NCI-H2171 treated with DMSO at 0.1 percent for 48 hours (cell line): ENCODE results near the gene CTXND1.
A peak's percentile ranks its signal among the peaks of the same experiment; 100 is the strongest.
"Not testable (repeated sequence)": the region's sequence is repeated elsewhere in the genome, so short reads cannot be mapped to it uniquely, and the experiment has no call there.

Experiments
- DNase-seq: peaks from one replicate; lab custom pipeline; 2025; lab: John Stamatoyannopoulos, UW

Gene CTXND1

DNA sequence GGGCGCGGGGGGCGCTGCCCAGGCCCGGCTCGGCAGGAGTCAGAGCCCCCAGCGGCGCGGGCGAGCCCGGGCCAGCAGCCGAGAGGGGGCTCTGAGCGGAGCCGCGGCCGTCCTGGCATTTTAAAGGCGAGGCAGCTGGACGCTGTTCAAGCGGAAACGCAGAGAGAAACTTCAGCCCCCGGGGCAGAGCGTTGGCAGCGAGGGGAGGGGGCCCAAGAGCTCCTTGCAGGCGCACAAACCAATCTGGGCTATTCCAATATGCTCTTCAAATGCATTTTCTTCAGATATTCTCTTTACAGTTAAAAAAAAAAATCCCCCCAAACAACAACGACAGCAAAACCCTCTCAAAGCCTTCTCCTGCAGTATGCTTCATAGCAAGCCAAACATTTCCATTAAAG, at the start of gene CTXND1:
CTXND1 (minus strand) TSS at position 93 of the 398 bp plus-strand sequence. CDS start 50,264 bp downstream, outside the sequence.
- peak; percentile 29 for DNase-seq

DNA sequence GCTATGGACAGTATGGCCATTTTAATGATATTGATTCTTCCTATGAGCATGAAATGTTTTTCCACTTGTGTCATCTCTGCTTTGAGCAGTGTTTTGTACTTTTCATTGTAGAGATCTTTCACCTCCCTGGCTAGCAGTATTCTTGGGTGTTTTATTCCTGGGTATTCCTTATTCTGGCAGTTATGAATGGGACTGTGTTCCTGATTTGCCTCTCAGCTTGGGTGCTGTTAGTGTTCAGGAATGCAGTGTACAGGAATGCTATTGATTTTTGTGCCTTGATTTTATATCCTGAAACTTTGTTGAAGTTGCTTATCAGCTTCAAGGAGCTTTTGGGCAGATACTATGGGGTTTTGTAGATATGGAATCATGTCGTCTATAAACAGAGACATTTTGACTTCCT, 49.5 kb upstream of the CTXND1 start:
- DNase-seq: no peak

DNA sequence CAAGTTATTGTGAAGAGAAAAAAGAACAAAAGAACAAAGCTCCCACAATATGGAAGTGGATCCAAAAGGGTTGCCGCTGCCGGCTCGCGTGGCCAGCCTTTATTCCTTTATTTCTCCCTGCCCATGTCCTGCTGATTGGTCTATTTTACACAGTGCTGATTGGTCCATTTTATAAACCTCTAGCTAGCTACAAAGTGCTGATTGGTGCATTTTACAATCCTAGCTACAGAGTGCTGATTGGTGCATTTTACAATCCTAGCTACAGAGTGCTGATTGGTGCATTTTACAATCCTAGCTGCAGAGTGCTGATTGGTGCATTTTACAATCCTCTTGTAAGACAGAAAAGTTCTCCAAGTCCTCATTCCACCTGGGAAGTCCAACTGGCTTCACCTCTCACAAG, 43.8 kb upstream of the CTXND1 start:
- DNase-seq: not testable (repeated sequence)

DNA sequence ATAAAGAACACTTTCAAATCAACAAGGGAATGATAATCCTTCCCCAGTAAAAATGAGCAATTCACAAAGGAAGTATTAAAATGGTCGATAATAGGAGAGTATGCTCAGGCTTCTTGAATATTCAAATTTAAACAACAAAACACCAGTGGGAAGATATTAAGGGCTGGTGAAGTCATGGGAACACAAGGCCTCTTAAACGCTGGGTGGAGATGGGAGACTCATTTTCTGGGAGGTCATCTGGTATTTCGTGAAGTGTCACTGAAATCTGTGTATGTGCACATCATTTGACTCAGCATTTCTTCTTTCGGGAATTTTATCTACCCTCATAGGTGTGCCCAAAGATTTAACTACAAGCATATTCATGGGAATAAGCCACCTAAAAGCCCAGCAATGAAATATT, 40.1 kb upstream of the CTXND1 start:
- no peak for DNase-seq

DNA sequence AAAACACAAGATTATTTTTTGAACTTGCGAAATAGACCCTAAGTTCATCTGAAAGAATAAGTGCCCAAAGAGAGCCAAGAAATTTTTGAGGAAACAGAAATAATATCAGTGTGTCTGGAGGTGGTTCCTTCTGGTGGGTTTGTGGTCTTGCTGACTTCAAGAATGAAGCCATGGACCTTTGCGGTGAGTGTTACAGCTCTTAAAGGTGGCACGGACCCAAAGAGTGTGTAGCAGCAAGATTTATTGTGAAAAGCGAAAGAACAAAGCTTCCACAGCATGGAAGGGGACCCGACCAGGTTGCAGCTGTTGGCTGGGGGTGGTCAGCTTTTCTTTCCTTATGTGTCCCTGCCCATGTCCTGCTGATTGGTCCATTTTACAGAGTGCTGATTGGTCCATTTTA, 38.9 kb upstream of the CTXND1 start:
- not testable (repeated sequence) for DNase-seq

DNA sequence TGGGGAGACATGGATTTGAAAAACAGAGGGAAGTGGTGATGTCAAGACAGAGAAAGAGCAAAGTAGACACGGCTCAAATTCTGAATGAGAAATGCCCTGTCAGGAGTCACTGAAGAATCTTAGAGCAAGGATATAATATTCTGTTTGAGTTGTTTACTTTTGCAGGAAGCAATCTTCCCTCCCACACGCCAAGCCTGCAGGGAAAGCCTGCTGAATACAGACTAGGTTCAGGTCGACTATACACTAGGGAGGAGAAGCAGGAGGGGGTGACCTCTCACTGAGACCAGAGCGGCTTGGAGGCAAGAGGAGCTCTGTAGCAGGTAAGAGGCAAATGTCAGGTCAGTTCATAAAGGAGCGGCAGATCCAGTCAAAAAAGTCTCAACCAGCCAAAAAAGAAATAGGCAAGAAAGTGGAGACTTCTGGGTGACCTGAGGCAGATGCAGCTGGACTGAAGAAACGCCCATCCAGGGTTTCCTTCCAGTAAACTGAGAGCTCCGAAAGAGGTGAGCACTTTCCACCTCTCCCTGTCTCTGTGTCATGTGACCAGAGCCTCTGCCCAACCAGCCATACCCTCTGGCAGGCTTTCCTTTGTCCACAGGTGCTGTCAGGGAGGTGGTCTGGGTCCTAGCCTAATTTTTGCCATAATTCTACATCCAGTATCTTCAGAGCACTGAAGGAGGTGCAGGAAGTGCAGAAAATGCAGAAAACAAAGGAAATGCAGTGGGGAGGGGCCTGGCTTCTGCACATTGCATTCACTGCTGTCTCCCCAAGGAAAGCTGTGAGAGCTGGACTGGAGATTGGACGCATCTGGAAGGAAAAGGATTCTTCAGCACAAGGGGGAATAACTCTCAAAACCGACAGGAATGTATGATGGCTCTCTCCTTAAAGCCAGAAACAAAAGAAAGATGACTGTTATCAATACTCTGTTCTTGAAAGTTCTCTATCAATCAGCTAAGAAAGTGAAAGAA, 37.8 kb upstream of the CTXND1 start:
- DNase-seq: no peak

DNA sequence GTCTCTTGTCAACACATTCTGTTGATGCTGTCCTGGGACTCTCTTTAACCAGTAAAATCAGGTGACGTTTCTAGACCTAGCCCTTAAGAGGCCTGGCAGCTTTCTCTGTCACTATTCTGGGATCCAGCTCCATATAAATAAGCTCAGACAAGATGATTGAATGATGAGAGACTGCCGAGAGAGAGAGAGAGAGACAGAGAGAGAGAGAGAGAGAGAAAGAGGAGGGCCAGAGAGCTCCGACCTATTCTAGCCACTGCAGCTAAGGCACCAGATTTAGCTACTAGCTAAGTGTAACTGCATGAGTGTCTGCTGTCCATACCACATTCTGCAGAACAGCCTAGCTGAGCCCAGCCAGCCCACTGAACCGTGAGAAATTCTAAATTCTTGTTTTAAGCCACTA, 36.1 kb upstream of the CTXND1 start:
- no peak for DNase-seq

DNA sequence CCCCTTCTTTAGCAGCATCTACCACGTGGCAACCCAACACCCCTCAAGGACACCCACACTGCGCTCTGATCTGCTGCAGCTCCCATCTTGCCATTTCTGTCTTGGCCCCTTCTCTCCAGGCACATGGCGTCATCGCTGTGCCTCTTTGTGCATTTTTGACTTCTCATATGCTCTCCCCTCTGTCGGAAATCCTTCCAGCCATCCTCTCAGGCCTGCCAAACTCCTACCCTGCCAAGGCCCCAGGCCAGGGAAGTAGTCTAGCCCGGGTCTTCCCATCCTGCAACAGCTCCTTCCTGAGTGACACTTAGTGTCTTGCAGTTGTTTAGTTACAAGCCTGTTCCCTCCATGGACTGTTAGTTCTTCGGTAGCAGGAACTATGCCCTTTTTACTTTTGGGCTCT, 34.0 kb upstream of the CTXND1 start:
- no peak for DNase-seq

DNA sequence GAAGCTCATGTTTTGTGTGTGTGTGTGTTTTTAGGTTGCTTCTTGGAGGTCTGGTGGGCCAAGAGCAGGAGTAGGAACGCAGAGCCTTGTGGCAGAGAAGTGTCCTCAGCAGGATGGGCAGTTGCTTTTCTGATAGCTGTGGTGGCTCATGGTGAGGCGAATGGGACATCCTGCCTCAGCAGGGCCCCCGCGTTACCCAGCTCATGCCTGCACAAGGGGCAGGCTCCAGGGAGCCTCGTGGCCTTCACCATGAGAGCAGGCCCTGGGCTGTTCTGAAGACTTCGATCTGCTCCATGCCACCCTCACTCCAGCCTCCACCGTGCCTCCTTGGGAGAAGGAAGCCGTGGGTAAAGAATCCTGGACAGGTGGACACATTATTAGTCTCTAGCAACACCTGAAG, 33.4 kb upstream of the CTXND1 start:
- no peak for DNase-seq

DNA sequence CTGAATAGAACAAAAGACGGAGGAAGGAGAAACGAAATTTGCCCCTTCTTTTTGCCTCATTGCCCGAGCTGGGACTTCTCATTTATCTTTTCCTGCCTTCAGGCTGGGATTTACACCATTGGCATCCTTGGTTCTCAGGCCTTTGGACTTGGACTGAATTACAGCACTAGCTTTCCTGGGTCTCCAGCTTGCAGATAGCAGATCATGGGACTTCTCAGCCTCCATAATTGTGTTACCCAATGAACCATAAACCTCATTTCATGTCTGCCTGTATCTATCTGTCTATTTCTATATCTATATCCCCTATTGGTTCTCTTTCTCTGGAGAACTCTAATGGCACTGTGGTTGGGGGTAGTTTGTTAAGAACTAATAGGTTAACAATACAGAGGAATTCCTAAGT, 31.5 kb upstream of the CTXND1 start:
- DNase-seq: no peak

DNA sequence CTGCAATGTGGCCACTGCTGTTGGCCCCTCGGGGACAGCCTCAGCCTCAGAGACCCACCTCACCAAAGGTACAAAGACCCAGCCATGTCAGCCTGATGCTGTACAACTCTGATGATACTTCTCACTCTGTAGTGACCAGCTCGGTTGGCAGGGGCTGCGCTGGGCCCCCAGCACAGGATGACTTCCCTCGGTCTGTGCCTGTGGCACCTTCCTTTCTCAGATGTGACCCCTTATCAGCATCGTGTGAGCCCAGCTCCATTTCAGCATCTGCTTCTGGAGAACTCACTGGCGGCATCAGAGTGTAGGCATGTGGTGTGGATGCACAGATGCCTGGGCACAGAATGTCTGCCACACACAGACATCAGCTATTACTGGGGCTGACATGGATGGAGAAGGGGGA, 25.1 kb upstream of the CTXND1 start:
- no peak for DNase-seq

DNA sequence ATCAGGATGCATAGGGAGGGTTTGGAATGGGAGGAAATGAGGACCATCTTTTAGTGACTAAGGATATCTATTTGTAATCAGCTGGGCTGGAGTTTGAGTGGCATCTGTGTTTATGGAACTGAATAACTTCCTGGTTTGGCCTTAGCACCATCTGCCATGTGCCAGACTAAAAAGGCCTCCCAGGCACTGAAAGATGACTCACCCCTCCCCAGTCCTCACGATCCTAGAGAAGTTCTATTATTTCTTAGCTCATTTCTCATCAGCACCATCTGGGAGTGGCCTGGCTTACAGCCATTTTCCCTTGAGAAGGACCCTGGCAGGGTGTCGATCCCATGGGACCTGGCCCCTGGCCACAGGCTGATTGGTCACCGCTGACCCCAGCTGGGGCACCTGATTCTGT, 23.9 kb upstream of the CTXND1 start:
- DNase-seq: peak; percentile 81

DNA sequence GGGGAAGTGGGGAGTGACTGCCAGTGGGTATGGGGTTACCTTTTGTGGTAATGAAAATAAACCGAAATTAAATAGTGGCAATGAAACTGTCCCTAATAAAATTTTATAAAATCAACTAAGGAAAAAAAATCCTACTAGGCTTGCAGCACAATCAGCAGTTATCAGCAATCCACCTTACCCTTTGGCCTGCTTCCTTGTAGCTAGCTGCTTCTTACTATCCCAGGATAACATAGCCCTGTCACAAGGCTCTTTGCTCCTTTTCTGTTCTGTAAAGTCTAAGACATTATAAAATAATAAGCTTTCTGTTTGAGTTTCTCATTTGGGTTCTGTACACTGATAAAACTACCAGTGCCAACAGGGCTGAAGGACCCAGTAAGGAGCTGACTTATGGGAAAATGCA, 23.0 kb upstream of the CTXND1 start:
- no peak for DNase-seq

DNA sequence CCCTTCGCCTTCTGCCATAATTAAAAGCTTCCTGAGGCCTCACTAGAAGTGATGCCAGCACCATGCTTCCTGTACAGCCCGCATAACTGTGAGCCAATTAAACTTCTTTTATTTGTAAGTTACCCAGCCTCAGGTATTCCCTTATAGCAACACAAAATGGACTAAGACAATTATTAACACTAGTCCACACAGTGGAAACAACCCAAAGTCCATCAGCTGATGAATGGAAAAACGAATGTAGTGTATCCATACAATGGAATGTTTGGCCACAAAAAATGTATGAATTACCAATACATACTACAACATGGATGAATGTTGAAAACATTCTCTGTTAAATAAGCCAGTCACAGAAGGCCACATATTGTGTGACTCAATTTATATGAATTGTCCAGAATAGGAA, 22.5 kb upstream of the CTXND1 start:
- no peak for DNase-seq

DNA sequence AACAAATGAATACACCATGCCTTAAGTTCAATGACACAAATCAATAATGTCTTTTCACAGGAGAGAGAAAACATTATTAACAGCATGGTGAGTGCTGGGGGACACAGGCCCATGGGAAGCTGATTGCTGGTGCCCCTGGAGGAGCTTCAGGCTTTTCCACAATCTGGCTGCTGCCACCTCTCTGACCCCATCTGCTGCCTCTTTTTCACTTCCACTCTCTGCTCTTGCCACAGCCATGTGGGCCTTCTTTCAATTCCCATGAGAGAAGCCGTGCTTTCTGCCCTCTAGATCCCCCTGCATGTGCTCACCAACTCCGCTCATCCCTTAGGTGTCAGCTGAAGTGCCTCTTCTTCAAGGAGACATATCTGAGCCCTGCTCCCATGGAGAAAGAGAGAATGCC, 21.0 kb upstream of the CTXND1 start:
- DNase-seq: peak; percentile 70

DNA sequence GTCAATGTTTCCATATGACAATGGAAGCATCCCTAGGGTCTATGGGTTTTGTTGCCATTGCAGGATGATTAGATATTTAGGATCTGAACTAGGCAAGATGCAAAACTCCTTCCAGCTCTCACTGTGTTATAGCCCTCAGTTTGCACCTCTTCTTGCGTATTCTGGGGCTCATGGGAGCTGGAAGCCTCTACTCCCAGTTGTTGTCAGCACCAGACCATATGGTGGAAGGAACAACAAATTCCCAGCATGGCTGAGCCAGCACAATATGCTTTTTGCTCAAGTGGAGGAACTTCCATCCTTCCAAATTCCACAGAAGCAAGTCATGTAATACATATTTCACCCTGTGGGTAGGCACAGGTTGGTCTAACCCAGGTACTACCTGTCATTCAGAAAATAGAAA, 18.5 kb upstream of the CTXND1 start:
- no peak for DNase-seq

DNA sequence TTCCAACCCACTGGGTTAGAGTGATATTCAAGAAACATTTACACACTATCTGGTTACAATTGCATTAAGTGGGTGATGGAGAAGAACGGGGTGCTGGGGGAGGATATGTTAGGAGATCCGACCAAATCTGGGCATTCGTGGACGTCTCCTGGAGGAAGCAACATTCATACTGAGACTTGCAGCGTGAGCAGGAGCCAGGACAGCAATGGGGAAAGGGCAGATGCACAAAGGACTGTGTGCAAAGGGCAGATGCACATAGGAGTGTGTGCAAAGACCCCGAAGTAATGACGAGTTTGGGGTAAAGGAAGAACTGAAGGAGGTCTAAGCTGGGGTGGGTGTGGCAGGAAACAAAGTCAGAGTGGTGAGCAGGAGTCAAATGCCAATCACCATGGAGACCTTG, 16.1 kb upstream of the CTXND1 start:
- DNase-seq: no peak

DNA sequence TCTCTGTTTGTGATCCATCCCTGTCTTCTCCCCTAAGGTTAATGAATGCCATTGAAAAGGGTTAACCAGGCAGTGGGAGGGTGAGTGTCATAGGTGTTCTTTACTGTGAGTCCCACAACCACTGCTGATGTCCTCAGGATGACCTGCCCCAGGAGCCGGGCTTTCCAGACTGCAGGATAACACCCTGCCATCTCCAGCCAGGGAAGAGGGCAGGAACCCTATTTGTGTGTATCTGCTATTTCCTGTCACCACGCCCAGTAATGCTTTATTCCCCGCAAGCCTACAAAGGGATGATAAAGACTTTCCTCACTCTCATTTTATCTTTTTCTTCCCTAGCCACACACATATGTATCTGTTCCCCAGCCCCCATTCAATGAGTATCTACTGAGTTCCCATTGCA, 15.6 kb upstream of the CTXND1 start:
- DNase-seq: no peak

DNA sequence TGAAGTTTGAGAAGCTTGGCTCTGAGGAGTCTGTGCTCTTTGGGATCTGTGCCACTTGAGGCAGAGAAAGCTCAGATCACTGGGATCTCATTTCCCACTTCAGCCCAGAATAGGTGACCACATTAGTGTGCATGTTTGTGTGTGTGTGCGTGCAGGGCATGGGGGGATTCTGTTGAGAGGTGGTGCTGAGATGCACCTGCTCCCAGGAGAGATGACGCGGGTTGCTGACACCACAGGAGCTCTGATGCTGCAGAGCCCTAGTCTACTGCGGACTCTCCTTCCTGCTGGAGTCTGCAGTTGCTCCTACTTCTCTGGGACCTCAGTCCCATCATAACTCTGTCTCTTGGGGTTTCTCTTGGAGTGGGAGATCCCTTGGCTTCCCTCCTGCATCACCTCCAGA, 14.7 kb upstream of the CTXND1 start:
- DNase-seq: no peak

DNA sequence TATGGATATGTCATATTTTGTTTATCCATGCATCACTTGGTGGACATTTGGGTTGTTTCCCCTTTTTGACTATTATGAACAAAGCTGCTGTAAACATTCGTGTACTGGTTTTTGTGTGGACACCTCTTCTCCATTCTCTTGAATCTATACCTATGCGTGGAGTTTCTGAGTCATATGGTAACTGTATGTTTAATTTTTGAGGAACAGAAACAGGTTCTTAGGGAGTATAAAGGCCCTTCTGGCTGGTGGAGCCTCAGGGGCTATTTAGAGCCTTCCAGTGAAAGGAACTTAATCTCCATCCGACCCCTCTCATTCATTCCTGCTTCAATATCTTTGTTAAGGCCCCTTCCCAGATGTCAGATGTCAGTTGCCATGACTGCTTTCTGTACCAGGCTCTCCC, 14.1 kb upstream of the CTXND1 start:
- DNase-seq: no peak

DNA sequence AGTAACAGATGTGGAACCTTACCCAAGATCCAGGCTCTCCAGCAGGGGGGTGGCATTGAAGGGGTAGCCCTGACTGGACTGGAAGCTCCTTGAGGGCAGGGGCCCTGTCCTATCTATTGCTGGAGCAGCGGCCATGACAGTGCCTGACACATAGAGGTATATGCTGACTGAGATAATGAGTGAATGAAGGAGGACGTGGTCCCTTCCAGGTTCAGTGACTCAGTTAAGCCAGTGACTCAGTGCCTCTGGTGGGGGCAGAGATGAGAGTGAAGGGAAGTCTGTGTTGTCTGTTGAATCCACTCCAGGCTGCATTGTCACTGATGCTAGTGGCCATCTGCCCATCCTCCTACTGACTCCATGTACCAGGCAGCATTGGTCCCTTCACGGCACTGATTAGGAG, 13.0 kb upstream of the CTXND1 start:
- DNase-seq: no peak

DNA sequence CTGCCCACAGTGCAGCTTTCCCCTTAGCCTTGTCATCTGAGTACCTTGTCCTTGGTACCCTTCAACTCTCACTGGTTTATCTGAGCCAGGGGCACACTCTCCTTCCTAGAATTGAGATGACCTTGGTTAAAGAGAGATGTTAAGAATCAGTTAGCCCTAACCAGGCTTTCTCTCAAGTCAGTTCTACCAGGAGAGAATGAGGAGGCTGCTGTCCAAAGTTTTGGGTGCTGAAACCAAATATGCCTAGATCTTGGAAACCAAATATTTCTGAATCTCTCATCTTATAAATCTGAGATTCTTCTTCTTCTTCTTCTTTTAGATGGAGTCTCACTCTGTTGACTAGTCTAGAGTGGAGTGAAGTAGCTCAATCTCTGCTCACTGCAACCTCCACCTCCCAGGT, 12.0 kb upstream of the CTXND1 start:
- no peak for DNase-seq

DNA sequence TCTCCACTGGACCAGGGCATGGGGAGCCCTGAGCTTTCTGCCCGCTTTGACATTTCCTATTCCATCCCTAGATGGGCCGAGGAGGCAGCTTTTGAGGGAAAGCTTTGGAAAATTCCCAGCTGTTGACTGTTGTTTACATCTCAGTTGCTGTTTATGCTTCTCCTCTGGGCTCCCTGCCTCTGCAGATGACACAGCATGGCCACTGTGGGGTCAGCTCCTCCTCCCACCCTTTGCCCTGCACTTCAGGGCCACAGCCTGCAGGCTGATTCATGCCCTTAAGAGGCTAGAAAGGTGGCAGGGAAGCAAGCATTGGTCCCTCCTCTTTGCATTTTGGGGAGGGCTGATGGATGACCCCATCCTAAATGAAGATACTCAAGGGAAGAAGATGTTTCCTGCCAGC, 8.5 kb upstream of the CTXND1 start:
- DNase-seq: no peak

DNA sequence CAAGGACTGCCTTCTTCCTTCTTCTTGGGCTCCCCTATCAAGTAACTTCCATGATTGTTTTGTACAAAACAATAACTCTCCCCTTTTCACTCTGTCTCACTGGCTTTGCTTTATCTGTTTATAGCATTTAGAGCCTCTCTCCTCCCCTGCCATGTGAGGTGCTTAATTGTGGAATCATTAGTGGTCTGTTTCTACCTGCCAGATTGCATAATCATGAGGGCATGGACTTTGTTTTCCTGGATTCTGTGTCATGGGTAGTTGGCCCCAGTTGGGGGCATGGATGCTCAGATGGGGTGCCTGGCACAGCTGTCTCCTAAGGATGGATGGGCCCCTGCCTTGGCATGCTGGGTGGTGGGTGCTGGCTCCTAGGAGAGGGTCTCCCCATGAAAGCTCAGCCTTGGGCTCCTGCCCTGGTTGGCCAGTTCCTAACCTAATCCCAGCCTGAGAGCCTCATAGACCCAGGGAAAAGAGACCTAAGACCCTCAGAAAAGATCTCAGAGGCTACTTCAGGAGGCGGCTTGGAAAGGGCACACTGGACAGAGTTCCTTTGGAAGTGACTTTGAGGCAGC, 8.0 kb upstream of the CTXND1 start:
- DNase-seq: no peak
